CD1c-positive myeloid dendritic cell (primary cell): ENCODE results near the gene PSMD13.

Source experiments
- DNase-seq: peaks from one replicate; pipeline ENCODE4 v3.0.0-alpha.2; 2016; ENCODE audit errors: extremely low spot score

PSMD13 gene

DNA sequence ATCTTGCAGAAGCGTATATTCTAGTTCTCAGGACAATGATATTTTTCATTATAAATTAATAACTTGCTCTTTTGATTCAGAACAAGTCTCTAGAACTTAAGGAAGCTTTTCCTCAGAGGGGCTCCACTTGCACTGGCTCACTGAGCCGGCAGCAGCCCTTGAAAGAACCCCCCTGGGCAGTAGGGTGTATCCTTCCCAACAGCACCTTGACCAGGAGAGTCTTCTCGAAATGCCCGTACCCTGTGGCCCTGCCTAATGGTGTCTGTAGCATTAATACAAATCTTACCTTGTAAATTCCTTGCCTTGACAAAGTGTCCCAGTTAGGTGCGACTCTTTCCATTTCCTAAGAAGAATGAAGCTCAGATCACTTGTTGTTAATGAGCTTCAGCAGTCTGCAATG, 13.5 kb downstream of the PSMD13 start:
- no peak for DNase-seq

DNA sequence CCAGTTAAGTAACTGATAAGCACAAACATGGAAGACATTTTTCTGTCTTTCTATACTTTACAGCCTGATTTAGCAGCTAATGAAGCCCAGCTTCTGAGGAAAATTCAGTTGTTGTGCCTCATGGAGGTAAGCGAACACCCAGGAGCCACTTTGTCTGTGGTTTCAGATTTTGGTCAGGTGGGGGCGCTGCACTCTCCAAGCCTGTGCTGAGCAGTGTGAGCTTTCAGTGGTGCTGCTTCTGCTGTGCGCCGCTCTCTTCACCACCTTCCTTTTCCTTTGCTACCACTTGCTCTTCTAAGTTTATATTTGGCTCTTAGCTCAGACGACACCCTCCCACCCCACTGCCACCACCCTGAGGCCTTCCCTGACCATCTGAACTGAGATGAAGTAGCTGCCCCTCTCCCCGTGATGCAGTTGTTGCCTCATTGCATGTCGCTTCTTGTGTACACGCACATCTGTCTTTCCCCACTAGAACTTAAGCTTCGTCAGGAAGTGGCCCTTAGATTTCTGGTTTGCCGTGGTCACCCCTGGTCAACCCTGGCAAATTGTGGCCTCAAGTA, 14.0 kb downstream of the PSMD13 start:
- DNase-seq, result peak; percentile 78

GRCh38 chr11:251550-251949, 14.8 kb downstream of the PSMD13 start:
- no peak for DNase-seq

GRCh38 chr11:252666-253065, 15.9 kb downstream of the PSMD13 start:
- DNase-seq, result no peak

DNA sequence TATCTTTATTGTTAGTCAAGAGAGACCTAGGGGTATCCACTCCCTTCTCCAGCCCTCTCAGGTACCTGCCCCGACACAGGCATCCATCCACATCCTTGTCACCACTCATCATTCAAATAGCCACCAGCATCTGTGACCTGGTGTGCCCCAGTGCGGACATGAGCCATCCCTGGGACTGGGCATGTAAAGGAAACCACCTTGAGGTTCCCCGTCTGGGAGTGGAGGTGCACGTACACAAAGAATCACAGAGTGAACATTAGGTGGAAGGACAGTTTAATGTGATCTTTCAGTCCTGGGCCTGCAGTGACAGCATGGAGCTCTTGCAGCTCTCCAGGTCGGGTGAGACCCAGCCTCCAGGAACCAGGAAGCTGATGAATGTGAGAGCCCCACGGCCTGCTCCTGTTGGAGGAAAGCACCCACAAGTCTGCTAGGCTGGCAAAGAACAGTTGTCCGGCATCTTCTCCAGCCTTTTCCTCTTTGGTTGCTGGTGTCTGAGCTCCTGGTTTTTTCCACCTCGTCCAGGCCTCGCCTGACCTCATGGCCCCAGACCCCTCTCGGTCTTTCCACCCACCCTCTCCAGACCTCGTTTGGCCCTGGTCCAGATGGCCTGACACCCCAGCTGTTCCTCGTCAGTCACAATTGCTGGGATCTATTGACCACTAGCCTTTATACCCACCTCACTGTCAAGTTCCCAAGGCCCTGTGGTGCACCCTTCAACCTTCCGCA, 16.5 kb downstream of the PSMD13 start:
- DNase-seq, result no peak

DNA sequence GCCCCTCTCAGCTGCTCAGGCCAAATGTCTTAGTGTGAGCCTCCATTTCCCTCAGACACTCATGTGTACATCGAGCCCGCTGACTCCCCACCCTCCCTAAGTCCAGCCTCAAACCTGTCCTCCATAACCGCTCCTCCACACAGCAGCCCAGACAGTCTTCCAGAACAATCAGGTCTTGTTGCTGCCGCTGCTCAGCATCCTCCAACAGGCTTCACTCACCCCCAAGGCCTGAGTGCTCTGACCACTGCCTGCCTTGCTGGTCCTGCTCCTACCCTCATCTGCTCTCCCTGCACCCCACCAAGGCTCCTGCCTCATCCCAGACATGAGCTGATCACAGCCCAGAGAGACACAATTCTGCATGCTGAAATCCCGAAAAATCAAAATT, 17.1 kb downstream of the PSMD13 start:
- no peak for DNase-seq

DNA sequence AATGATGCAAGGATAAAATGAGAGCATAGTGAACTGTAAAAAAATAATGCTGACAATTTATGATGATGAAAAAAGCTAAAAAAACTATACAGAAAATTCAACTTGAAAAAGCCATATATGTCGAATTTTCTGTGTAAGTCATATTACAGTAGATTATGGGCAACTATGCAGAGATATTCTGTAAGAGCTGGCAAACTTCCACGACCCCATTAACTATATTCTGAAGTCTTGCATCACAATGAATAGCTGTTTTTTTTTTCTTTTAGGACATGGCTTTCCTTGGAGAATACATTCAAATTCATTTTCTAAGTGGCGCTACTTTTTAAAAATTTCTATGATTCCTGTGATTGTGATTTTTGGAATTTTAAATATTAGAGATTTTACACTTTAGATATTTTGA, 18.4 kb downstream of the PSMD13 start:
- DNase-seq, result no peak

- DNase-seq, result no peak
Measured at GRCh38 chr11:255816-256215, 19.0 kb downstream of the PSMD13 start.

DNA sequence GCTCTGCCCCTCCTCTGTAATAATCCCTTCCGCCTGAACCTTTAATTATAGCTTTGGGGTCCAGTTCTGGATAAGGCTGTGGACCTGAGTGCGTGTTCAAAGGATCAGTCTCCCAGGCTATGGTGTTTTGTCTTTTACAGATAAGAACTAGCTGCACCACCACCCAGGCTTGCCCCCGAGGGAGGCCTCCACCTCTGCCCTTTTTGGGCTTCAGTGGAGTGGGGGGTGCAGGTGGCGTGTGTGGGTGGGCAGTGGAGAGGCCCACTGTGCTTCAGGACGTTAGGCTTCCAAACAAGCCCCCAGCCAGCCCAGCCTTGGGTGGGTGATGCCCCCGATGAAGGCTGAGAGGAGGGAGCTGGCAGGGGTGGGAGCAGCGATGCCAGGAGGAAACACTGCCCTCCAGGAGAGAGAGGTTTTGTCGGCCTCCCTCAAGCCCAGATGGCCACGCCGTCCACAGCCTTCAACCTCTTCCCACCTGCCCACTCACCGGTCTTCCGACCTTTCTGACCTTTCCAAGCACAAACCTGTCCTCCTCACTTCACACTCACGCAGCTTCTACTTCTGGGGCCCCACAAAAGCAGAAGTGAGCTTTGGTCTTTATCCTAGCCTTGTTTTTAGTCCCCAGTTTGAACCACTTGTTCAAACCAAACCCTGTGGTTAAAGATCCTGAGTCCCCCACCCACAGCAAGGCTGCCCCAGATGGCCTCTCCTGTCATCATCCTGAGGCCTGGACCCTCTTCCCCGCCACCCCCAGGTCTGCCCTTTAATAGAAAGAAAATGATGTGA, 20.4 kb downstream of the PSMD13 start:
- no peak for DNase-seq

GRCh38 chr11:257766-258493, 21.2 kb downstream of the PSMD13 start:
- DNase-seq, result no peak

GRCh38 chr11:259413-259812, 22.6 kb downstream of the PSMD13 start:
- no peak for DNase-seq

DNA sequence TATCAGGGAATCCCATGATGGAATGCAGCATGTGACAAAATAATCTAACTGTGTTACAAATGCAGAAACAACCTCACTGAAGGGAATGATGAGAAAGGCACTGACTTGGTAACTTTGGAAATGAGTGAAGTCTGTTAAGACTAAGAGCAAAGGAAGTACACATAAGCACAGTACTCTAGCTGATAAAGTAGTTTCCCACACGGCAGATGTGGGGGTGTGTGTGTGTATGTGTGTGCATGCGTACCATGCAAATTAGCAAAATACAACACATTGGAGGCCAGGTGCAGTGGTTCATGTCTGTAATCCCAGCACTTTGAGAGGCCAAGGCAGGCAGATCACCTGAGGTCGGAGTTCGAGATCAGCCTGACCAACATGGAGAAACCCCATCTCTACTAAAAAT, 24.8 kb downstream of the PSMD13 start:
- no peak for DNase-seq

DNA sequence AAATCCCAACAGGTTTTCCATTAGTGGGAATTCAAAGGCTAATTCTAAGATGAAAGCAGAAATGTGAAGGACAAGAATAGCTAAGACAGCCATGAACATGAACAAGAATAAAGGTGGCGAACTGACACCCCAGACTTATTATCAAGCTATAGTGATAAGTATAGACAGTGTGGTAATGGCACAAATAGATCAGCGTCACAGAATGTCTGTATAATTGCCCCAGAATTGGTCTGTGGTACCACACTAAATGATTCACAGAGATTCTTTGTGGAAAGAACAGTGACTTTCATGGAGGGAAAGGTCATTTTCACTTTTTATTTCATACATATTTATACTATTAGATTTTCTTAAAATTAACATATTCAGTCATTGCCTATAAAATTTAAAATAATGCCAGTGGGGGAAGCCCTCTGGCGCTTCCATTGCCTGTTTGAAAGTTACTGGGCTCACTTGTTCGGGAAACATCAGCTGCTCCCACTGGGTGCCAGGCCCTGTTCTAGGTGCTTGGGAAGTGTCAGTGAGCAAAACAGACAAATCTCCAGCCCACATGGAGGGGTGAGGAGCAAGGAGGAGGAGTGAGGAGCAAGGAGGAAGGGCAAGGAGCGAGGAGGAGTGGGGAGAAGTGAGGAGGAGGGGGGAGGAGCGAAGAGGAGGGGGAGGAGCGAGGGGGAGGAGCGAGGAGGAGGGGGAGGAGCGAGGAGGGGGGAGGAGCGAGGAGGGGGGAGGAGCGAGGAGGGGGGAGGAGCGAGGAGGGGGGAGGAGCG, 30.1 kb downstream of the PSMD13 start:
- peak; percentile 43 for DNase-seq

GRCh38 chr11:267491-267994, 30.8 kb downstream of the PSMD13 start:
- peak; percentile 62 for DNase-seq

GRCh38 chr11:268716-269145, 32.0 kb downstream of the PSMD13 start:
- DNase-seq, result peak; percentile 91

DNA sequence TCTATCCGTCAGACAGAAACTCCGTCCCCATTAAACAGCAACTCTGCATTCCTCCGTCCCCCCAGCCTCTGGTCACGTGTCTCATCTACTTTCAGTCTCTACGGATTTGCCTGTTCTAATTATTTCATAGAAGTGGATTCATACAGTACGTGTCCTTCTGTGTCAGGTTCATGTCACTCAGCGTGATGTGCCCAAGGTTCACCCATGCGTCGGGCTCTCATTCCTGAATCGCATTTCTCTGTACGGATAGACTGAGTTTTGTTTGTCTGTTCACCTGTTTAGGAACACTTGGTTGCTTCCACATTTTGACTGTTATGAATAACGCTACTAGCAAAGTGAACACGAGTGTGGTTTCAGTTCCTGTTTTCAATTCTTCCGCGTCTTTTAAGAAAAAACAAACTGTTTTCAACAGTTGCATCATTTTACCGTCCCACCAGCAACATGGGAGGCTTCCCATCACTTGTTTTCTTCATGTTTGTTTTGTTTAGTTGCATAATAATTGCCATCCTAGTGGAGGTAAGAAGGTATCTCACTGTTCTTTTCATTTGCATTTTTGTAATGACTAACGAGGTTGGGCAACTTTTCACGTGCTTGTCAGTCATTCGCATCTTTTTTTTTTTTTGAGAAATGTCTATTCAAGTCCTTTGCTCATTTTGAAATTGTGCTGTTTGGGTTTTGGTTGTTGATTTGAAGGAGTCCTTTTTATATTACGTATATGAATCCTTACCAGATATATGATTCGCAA, 32.5 kb downstream of the PSMD13 start:
- DNase-seq, result peak; percentile 97

DNA sequence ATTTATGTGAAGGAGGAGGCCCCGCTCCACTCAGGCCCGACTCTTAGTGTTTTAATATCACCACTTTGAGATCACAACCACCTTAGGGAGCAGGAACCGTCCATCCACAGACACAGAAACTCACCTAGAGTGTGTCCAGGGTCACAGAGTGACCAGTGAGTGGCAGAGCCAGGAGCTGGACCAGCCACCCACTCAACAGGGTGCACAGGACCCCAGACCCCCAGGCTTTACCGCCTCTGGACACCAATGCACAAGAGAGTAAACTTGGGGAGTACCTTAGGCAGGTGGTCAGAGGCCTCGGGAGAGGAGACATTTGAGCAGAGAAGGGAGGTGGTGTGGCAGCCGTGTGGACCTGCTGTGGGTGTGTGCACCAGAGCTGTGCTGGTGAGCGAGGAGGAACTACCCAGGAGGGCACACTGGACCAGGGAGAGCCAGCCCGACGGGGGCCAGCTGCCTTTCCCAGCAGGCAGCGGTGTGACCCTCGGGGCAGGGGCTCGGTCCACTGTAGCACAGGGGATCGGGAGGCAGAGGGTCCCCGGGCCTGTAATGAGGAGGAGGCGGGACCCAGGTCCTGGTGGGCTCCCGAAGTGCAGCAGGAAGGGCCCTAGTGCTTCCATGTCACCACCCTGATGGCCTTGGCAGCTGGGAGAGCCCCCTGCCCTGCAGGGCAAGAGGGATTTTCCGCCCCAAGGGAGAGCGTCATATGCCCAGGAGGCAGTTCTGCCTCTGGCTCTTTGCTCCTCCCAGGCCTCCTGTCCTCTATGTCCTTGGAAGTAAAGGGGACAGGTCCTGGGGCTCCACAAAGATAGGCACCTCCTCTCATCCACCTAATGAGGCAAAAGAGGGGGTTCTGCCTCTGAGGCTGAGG, 33.9 kb downstream of the PSMD13 start:
- DNase-seq, result no peak

DNA sequence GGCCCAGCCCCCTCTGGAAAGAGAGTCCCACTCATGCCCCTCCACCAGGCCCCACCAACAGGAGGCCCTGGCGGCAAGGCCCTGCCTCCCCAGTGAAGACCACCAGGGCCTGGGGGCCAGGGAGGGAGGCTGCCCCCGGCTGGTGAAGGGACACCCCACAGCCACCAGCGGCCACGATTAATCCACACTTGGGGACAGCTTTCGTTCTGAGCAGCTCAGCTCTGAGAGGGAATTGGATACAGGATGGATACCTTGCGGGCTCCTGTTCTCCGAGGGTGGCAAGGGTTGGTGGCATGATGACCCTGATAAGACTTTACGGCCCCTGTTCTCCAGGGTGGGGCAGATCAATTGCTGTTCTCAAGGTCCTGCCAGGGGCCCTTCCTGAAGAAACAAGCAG, 34.5 kb downstream of the PSMD13 start:
- no peak for DNase-seq

GRCh38 chr11:272195-272930, 35.6 kb downstream of the PSMD13 start:
- no peak for DNase-seq
